GM12875 (cell line): Measurements from ENCODE around the gene OR10C1.

Experiments used
- H3K4me3 ChIP-seq: one replicate; pipeline ENCODE4 v1.5.1; 2011; ENCODE audit warnings: low read depth, low read length, control low read depth
- CTCF ChIP-seq: IDR thresholded peaks from 2 replicates; pipeline ENCODE4 v1.5.1; 2011; ENCODE audit warnings: low read depth, mild to moderate bottlenecking, control low read depth, inconsistent platforms, low read length, moderate library complexity, borderline replicate concordance; ENCODE audit not compliant: insufficient read depth

Gene OR10C1

GRCh38 chr6:29477923-29478450 lies 38.9 kb downstream of the OR10C1 start:
- no peak for TF ChIP-seq CTCF
- H3K4me3 ChIP-seq: no peak overlapping the region

- TF ChIP-seq CTCF: no peak
- H3K4me3 ChIP-seq: no peak overlapping the region
Observed at GRCh38 chr6:29478740-29479139, 39.6 kb downstream of the OR10C1 start.

GRCh38 chr6:29479560-29479959 lies 40.5 kb downstream of the OR10C1 start:
- no peak for TF ChIP-seq CTCF

GRCh38 chr6:29483186-29483585 lies 44.1 kb downstream of the OR10C1 start:
- H3K4me3 ChIP-seq: no peak overlapping the region
- no peak for TF ChIP-seq CTCF

More at GRCh38 chr6:29479560-29479959, 40.5 kb downstream of the OR10C1 start:
- no peak overlapping the region for H3K4me3 ChIP-seq

- TF ChIP-seq CTCF: no peak
- no peak overlapping the region for H3K4me3 ChIP-seq
Observed at GRCh38 chr6:29483735-29484134, 44.6 kb downstream of the OR10C1 start.

- H3K4me3 ChIP-seq: no peak overlapping the region
- TF ChIP-seq CTCF: no peak
Observed at GRCh38 chr6:29486577-29486976, 47.5 kb downstream of the OR10C1 start.

GRCh38 chr6:29487131-29487530 lies 48.0 kb downstream of the OR10C1 start:
- no peak overlapping the region for H3K4me3 ChIP-seq
- no peak for TF ChIP-seq CTCF
